Measurements from ENCODE around the gene TRIB2. TPM values are rescaled to one million over a fixed set of nuclear protein-coding genes. Genes with fewer than 3 reads are reported as not detected.

The TRIB2 gene
- total and polyA plus RNA-seq, 2 of the 13 experiments (the other 11 are each of a cell fraction or from before 2014, with no cell fraction given): 1.1 to 2.3 TPM

DNA sequence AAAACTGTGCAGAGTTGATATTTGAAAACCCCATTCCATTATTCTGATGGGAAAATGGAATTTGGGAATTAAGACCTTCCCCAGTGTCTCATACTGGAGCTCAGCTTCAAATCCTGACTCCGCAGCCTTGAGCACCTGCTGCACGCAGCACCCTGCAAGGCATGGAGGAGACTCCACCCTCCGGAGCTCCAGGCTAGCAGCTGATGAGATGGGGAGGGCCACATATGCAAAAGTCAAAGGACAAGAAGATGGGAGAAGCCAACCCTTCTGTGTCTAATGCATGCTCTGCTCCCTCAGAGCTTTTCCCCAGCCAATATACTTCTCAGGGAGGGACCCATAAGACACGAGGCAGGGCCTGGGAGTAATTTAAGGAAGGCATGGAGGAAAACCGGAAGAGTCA, 34.7 kb upstream of the TRIB2 start (continued):
- TF ChIP-seq, protein P1, sequence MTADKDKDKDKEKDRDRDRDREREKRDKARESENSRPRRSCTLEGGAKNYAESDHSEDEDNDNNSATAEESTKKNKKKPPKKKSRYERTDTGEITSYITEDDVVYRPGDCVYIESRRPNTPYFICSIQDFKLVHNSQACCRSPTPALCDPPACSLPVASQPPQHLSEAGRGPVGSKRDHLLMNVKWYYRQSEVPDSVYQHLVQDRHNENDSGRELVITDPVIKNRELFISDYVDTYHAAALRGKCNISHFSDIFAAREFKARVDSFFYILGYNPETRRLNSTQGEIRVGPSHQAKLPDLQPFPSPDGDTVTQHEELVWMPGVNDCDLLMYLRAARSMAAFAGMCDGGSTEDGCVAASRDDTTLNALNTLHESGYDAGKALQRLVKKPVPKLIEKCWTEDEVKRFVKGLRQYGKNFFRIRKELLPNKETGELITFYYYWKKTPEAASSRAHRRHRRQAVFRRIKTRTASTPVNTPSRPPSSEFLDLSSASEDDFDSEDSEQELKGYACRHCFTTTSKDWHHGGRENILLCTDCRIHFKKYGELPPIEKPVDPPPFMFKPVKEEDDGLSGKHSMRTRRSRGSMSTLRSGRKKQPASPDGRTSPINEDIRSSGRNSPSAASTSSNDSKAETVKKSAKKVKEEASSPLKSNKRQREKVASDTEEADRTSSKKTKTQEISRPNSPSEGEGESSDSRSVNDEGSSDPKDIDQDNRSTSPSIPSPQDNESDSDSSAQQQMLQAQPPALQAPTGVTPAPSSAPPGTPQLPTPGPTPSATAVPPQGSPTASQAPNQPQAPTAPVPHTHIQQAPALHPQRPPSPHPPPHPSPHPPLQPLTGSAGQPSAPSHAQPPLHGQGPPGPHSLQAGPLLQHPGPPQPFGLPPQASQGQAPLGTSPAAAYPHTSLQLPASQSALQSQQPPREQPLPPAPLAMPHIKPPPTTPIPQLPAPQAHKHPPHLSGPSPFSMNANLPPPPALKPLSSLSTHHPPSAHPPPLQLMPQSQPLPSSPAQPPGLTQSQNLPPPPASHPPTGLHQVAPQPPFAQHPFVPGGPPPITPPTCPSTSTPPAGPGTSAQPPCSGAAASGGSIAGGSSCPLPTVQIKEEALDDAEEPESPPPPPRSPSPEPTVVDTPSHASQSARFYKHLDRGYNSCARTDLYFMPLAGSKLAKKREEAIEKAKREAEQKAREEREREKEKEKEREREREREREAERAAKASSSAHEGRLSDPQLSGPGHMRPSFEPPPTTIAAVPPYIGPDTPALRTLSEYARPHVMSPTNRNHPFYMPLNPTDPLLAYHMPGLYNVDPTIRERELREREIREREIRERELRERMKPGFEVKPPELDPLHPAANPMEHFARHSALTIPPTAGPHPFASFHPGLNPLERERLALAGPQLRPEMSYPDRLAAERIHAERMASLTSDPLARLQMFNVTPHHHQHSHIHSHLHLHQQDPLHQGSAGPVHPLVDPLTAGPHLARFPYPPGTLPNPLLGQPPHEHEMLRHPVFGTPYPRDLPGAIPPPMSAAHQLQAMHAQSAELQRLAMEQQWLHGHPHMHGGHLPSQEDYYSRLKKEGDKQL (CRISPR knock-in tag; IDR thresholded peaks at IDR 0.05; ENCODE audit: low read depth): no peak
- TF ChIP-seq HOXA9 (CRISPR knock-in tag; IDR thresholded peaks at IDR 0.05; ENCODE audit: borderline replicate concordance): no peak
- no peak for TF ChIP-seq RNF2 (conservative IDR thresholded peaks at IDR 0.05; ENCODE audit: low read depth)
- TF ChIP-seq, protein P2, sequence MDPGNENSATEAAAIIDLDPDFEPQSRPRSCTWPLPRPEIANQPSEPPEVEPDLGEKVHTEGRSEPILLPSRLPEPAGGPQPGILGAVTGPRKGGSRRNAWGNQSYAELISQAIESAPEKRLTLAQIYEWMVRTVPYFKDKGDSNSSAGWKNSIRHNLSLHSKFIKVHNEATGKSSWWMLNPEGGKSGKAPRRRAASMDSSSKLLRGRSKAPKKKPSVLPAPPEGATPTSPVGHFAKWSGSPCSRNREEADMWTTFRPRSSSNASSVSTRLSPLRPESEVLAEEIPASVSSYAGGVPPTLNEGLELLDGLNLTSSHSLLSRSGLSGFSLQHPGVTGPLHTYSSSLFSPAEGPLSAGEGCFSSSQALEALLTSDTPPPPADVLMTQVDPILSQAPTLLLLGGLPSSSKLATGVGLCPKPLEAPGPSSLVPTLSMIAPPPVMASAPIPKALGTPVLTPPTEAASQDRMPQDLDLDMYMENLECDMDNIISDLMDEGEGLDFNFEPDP (CRISPR knock-in tag; conservative IDR thresholded peaks at IDR 0.05): no peak
- TF ChIP-seq, protein P3, sequence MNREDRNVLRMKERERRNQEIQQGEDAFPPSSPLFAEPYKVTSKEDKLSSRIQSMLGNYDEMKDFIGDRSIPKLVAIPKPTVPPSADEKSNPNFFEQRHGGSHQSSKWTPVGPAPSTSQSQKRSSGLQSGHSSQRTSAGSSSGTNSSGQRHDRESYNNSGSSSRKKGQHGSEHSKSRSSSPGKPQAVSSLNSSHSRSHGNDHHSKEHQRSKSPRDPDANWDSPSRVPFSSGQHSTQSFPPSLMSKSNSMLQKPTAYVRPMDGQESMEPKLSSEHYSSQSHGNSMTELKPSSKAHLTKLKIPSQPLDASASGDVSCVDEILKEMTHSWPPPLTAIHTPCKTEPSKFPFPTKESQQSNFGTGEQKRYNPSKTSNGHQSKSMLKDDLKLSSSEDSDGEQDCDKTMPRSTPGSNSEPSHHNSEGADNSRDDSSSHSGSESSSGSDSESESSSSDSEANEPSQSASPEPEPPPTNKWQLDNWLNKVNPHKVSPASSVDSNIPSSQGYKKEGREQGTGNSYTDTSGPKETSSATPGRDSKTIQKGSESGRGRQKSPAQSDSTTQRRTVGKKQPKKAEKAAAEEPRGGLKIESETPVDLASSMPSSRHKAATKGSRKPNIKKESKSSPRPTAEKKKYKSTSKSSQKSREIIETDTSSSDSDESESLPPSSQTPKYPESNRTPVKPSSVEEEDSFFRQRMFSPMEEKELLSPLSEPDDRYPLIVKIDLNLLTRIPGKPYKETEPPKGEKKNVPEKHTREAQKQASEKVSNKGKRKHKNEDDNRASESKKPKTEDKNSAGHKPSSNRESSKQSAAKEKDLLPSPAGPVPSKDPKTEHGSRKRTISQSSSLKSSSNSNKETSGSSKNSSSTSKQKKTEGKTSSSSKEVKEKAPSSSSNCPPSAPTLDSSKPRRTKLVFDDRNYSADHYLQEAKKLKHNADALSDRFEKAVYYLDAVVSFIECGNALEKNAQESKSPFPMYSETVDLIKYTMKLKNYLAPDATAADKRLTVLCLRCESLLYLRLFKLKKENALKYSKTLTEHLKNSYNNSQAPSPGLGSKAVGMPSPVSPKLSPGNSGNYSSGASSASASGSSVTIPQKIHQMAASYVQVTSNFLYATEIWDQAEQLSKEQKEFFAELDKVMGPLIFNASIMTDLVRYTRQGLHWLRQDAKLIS (CRISPR knock-in tag; IDR thresholded peaks at IDR 0.05): no peak
- TF ChIP-seq ZNF160 (CRISPR knock-in tag; IDR thresholded peaks at IDR 0.05): no peak
- no peak for TF ChIP-seq AHR (CRISPR knock-in tag; IDR thresholded peaks at IDR 0.05)
- TF ChIP-seq TEAD3 (CRISPR knock-in tag; optimal IDR thresholded peaks at IDR 0.05; ENCODE audit: borderline replicate concordance): no peak
- TF ChIP-seq TFDP1 (CRISPR knock-in tag; IDR thresholded peaks at IDR 0.05; ENCODE audit: borderline replicate concordance): no peak
- TF ChIP-seq RELA (CRISPR knock-in tag; IDR thresholded peaks at IDR 0.05): no peak
- no peak for TF ChIP-seq GLMP (CRISPR knock-in tag; IDR thresholded peaks at IDR 0.05; ENCODE audit: borderline replicate concordance)
